ENCODE data around the gene SCD5.

DNA sequence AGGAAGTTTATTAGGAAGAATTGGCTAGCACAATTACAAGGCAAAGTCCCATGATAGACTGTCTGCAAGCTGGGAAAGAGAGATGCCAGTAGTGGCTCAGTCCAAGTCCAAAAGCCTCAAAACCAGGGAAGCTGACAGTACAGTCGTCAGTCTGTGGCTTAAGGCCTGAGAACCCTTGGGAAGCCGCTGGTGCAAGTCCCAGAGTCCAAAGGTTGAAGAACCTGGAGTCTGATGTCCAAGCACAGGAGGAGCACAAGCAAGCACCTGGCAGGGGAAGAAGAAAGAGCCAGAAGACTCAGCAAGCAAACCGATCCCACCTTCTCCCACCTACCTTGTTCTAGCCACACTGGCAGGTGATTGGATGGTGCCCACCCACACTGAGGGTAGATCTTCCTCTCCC, 185.5 kb downstream of the SCD5 start:
- no peak for TF ChIP-seq GATA3 (IDR thresholded peaks at IDR 0.05; ENCODE audit: borderline replicate concordance)
- TF ChIP-seq, protein P1, sequence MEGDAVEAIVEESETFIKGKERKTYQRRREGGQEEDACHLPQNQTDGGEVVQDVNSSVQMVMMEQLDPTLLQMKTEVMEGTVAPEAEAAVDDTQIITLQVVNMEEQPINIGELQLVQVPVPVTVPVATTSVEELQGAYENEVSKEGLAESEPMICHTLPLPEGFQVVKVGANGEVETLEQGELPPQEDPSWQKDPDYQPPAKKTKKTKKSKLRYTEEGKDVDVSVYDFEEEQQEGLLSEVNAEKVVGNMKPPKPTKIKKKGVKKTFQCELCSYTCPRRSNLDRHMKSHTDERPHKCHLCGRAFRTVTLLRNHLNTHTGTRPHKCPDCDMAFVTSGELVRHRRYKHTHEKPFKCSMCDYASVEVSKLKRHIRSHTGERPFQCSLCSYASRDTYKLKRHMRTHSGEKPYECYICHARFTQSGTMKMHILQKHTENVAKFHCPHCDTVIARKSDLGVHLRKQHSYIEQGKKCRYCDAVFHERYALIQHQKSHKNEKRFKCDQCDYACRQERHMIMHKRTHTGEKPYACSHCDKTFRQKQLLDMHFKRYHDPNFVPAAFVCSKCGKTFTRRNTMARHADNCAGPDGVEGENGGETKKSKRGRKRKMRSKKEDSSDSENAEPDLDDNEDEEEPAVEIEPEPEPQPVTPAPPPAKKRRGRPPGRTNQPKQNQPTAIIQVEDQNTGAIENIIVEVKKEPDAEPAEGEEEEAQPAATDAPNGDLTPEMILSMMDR (IDR thresholded peaks at IDR 0.05), result no peak
- no peak for TF ChIP-seq BHLHE40 (IDR thresholded peaks at IDR 0.05; ENCODE audit: low read depth, low read length)
- TF ChIP-seq KDM5A (IDR thresholded peaks at IDR 0.05), result no peak
- TF ChIP-seq JUN (IDR thresholded peaks at IDR 0.05), result no peak
- TF ChIP-seq POLR2A (IDR thresholded peaks at IDR 0.05; ENCODE audit: low read length), result no peak
- no peak for TF ChIP-seq RAD21 (conservative IDR thresholded peaks at IDR 0.05 in 1 of 2, IDR thresholded peaks at IDR 0.05 in 1 of 2)
- no peak for TF ChIP-seq REST (IDR thresholded peaks at IDR 0.05)

Data from A549 (cell line).